Smooth muscle cell (in vitro differentiated cells): ENCODE measurements around the gene TMEM170B. TPM values are rescaled to one million over a fixed set of nuclear protein-coding genes. Genes with fewer than 3 reads are reported as not detected.

Experiments used
- DNase-seq: peaks from one replicate; lab custom pipeline; 2025; ENCODE audit not compliant: unreplicated experiment; lab: John Stamatoyannopoulos, UW
- H2AFZ ChIP-seq: fragments of 200-600 bp; sonication (generic); 2 replicates; pipeline ENCODE4 v1.6.0; 2016; ENCODE audit warnings: antibody characterized with exemption, low read depth, mild to moderate bottlenecking
- H3F3A ChIP-seq: fragments of 200-600 bp; sonication (generic); 2 replicates; pipeline ENCODE4 v1.6.0; 2017; ENCODE audit warnings: antibody characterized with exemption, low read depth
- H3K27ac ChIP-seq: fragments of 200-600 bp; sonication (generic); 2 replicates; pipeline ENCODE4 v1.5.1; 2016; ENCODE audit warnings: low read depth, mild to moderate bottlenecking
- H3K27me3 ChIP-seq: fragments of 200-600 bp; sonication (generic); 2 replicates; pipeline ENCODE4 v1.6.1; 2016; ENCODE audit warnings: low read depth, mild to moderate bottlenecking
- H3K36me3 ChIP-seq: fragments of 200-600 bp; sonication (generic); 2 replicates; pipeline ENCODE4 v1.5.1; 2016; ENCODE audit warnings: low read depth
- H3K4me1 ChIP-seq: fragments of 200-600 bp; sonication (generic); 2 replicates; pipeline ENCODE4 v1.5.1; 2016; ENCODE audit warnings: low read depth
- H3K4me2 ChIP-seq: fragments of 200-600 bp; sonication (generic); 2 replicates; pipeline ENCODE4 v1.6.0; 2016; ENCODE audit warnings: mild to moderate bottlenecking
- H3K4me3 ChIP-seq: fragments of 200-600 bp; sonication (generic); 2 replicates; pipeline ENCODE4 v1.5.1; 2016; ENCODE audit warnings: mild to moderate bottlenecking
- H3K79me2 ChIP-seq: fragments of 200-600 bp; sonication (generic); 2 replicates; pipeline ENCODE4 v1.6.0; 2016; ENCODE audit warnings: low read depth, mild to moderate bottlenecking
- H3K9ac ChIP-seq: fragments of 200-600 bp; sonication (generic); 2 replicates; pipeline ENCODE4 v1.6.0; 2016; ENCODE audit warnings: low read depth
- H3K9me3 ChIP-seq: fragments of 200-600 bp; sonication (generic); replicated peaks from 2 replicates; pipeline ENCODE4 v1.5.1; 2016; ENCODE audit warnings: low read depth
- H4K20me1 ChIP-seq: fragments of 200-600 bp; sonication (generic); 2 replicates; pipeline ENCODE4 v1.6.0; 2016; ENCODE audit warnings: low read depth
- WGBS: methylation state at CpG from one replicate; pipeline ENCODE4 v1.1.7; 2016; ENCODE audit warnings: low lambda C conversion rate; 5-methylcytosine and 5-hydroxymethylcytosine counted together
- polyA plus RNA-seq: library from polyadenylated mRNA; unstranded; fragments of >200 nt; fragmentation: Nextera tagmentation; extraction: Ambion mirVana; gene quantifications from 2 replicates; pipeline ENCODE4 v1.2.1, GENCODE V29; 2016
- total RNA-seq: library from RNA; depleted of rRNA; stranded (reverse); fragments of >200 nt; gene quantifications from 2 replicates; pipeline ENCODE4 v1.2.3, GENCODE V29; 2014
- TF ChIP-seq, protein P1 (sequence below): fragments of 200-600 bp; sonication (generic); IDR thresholded peaks from 2 replicates; pipeline ENCODE4 v1.5.1; 2017; ENCODE audit warnings: borderline replicate concordance, mild to moderate bottlenecking, antibody characterized with exemption; ENCODE audit not compliant: insufficient read depth, poor library complexity, severe bottlenecking

TMEM170B gene
- total and polyA plus RNA-seq, 2 experiments from 2014 or later = 0.50 to 0.81 TPM

DNA sequence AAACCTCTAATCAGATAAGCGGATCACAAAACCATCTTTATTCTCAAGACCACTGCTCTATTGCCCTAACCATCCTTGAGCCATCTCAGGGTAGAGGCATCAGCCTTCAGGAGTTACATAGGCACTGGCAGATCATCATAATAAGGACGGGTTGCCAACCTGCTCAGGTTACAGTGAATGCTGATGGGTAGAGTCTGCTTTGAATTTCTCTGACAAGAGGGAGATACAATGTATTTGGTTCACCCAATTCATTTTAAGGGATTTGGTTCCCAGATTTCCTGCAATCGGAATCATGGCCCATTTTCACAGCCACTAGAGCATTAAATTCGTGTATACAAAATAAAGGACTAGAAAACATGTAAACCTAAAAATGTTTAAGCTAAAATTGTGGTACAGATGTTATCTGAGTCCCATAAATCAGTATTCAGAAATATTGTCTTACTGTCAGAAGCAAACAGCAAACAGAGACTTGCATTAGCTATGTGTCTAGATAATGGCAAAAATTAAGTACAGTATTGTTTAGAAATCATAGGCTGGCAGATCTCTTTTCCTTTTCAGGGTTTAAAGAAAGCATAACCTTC lies 41.9 kb upstream of the TMEM170B start:
- H2AFZ ChIP-seq = peak overlapping the region; percentile 37
- H3K79me2 ChIP-seq = no peaks in the 10 kb centered on the region
- no peak overlapping the region for H3K4me3 ChIP-seq
- peak overlapping the region; percentile 73 for H3K9ac ChIP-seq
- H3K27ac ChIP-seq = peak overlapping the region; percentile 95
- H3K4me2 ChIP-seq = peak overlapping the region; percentile 60
- H3K4me1 ChIP-seq = peaks cover 4% of the 10 kb centered on the region
- no peaks in the 10 kb centered on the region for H3K9me3 ChIP-seq
- H3K36me3 ChIP-seq = no peaks in the 10 kb centered on the region
- TF ChIP-seq, protein P1, sequence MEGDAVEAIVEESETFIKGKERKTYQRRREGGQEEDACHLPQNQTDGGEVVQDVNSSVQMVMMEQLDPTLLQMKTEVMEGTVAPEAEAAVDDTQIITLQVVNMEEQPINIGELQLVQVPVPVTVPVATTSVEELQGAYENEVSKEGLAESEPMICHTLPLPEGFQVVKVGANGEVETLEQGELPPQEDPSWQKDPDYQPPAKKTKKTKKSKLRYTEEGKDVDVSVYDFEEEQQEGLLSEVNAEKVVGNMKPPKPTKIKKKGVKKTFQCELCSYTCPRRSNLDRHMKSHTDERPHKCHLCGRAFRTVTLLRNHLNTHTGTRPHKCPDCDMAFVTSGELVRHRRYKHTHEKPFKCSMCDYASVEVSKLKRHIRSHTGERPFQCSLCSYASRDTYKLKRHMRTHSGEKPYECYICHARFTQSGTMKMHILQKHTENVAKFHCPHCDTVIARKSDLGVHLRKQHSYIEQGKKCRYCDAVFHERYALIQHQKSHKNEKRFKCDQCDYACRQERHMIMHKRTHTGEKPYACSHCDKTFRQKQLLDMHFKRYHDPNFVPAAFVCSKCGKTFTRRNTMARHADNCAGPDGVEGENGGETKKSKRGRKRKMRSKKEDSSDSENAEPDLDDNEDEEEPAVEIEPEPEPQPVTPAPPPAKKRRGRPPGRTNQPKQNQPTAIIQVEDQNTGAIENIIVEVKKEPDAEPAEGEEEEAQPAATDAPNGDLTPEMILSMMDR = no peak
- H3K27me3 ChIP-seq = no peaks in the 10 kb centered on the region
- H4K20me1 ChIP-seq = no peaks in the 10 kb centered on the region
- 67% methylated on average over 4 of the region's 4 CpGs for WGBS
- no peak for DNase-seq
- H3F3A ChIP-seq = peaks cover 18% of the 10 kb centered on the region

DNA sequence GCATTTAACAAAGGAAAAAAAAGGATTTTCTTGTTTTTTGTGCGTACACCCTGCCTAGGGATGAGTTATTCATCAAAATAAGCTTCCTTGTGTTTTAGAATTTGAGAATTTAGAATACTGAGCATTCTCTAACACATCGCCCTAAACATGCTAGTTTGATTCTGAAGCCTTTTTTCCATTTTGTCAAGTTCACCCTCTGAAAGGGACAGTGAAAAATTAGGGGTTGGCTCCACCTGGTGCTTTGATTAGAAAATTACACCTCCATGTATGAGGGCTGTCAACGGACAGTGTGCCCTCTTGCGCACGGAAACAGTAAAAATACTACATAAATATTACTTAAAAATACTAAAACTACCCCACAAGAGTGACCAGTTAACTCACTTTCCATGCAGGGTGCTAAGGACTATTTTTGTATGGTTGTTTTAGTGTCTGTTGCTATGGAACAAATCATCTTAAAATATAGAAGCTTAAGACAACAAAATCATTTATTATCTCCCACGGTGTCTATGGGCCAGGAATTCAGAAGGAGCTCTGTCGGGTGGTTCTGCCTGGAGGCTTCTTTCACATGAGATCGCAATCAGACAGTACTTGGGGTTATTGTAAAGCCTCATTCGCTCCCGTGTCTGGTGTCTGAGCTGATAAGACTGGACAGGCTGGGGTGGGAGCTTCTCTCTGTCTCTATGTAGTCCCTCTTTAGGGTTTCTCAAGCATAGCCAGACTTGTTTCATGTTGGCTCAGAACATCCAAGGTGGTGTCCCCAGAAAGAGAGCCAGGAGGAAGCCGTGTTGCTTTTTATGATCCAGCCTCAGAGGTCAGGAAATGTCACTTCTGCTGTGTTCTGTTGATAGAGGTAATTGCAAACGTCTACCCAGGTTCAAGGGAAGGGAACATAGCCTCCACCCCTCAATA lies 41.1 kb upstream of the TMEM170B start:
- 8% methylated on average over 12 of the region's 12 CpGs for WGBS
- H4K20me1 ChIP-seq = no peaks in the 10 kb centered on the region
- peak overlapping the region; percentile 73 for H3K9ac ChIP-seq
- H3K79me2 ChIP-seq = no peaks in the 10 kb centered on the region
- TF ChIP-seq, protein P1 = peak; percentile 93
- peak overlapping the region; percentile 95 for H3K27ac ChIP-seq
- H3F3A ChIP-seq = peaks cover 18% of the 10 kb centered on the region
- no peaks in the 10 kb centered on the region for H3K27me3 ChIP-seq
- H3K4me2 ChIP-seq = peak overlapping the region; percentile 60
- H2AFZ ChIP-seq = peak overlapping the region; percentile 64
- no peak for DNase-seq
- H3K4me1 ChIP-seq = peaks cover 4% of the 10 kb centered on the region
- no peaks in the 10 kb centered on the region for H3K36me3 ChIP-seq
- H3K9me3 ChIP-seq = no peaks in the 10 kb centered on the region
- H3K4me3 ChIP-seq = no peak overlapping the region

DNA sequence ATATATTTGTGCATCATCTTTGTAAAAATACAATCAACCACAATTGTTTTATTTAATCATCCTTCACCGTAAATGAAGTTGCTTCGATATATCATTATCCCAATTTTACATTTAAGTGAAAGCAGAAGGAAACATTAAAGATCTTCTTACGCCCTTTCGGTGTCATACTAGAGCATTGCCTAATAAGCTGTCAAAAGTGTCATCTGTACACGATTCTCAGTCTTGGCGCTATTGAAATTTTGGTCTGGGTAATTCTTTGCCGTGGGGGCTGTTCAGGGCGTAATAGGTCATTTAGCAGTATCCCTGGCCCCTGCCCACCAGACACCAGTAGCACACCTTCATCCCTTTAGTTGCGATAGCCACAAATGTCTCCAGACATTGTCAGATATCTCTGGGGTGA lies 40.4 kb upstream of the TMEM170B start:
- WGBS = 96% methylated on average over 9 of the region's 9 CpGs
- Histone ChIP-seq H3K27ac (peak overlapping the region; percentile 95), H3F3A (peaks cover 13% of the 10 kb centered on the region), H3K27me3 (no peaks in the 10 kb centered on the region), H2AFZ (no peak overlapping the region), H3K79me2 (no peaks in the 10 kb centered on the region), H3K4me2 (no peak overlapping the region), H3K36me3 (no peaks in the 10 kb centered on the region), H3K9me3 (no peaks in the 10 kb centered on the region), H4K20me1 (no peaks in the 10 kb centered on the region), H3K4me3 (no peak overlapping the region), H3K9ac (no peak overlapping the region), H3K4me1 (peaks cover 4% of the 10 kb centered on the region)
- no peak for DNase-seq
- TF ChIP-seq, protein P1 = no peak
